Glomerular visceral epithelial cell (primary cell): ENCODE data around the gene LSS.
"Not testable (repeated sequence)": the region's sequence is repeated elsewhere in the genome, so short reads cannot be mapped to it uniquely, and the experiment has no call there.

Source experiments
- DNase-seq: peaks from one replicate; pipeline ENCODE4 v3.0.0-alpha.2; 2016; ENCODE audit errors: extremely low spot score

LSS gene

GRCh38 chr21:46205166-46205565 is 23.4 kb downstream of the LSS start:
- DNase-seq: no peak

- no peak for DNase-seq
These were observed 25.4 kb downstream of the LSS start for GRCh38 chr21:46203203-46203600.

DNA sequence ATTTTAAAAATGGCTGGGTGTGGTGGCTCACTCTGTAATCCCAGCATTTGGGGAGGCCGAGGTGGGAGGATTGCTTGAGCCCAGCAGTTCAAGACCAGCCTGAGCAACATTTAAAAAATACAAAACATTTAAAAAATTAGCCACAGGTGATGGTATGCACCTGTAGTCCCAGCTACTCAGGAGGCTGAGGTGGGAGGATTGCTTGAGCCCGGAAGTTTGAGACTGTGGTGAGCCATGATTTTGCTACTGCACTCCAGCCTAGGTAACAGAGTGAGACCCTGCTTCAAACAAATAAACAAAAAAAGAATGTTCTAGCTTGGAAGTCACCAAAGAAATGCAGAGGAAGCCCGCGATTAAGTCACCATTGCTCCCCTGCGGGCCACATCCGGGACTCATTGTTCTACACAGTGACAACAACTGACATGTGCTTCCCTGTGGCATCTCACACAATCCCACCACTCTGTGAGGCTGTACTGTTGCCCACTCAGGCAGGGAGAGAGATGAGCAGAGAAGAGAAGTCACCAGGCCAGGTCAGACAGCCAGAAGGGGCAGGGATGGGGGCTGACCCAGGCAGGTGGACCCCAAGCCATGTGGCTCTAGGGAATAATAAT is 25.9 kb downstream of the LSS start:
- no peak for DNase-seq

GRCh38 chr21:46200877-46201803 is 27.4 kb downstream of the LSS start:
- not testable (repeated sequence) for DNase-seq

DNA sequence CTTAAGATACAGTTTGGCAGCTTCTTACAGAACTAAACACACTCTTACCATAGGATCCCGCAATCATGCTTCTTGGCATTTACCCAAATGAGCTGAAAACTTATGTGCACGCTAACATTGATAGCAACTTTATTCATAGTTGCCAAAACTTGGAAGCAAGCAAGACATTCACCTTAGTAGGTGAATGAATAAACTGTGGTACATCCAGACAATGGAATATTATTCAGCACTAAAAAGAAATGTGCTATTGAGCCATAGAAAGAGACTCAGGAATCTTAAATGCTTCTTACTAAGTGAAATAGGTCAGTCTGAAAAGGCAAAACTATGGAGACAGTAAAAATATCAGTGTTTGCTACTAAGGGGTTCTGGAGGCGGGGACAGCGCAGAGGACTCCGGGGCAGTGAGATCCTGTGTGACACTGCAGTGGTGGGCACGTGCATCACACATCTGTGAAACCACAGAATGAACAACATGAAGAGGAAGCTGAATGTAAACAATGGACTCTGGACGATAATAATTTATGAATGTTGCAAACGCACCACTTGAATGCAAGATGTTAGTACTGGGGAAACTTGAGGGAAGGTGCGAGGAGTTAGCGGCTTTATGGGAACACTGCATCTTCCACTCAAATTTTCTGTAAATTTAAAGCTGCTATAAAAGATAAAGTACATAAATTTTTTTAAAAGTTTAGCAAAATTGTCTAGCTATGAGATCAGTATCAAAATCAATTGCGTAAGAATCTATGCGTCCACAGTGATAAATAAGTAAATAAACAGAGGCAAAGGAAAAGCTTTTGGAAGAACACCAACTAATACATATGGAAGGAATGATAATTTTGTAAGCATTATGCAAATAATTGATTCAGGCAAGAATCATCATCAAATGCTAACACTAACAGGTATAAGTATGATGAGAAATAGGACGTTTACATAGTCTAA is 28.9 kb downstream of the LSS start:
- no peak for DNase-seq

DNA sequence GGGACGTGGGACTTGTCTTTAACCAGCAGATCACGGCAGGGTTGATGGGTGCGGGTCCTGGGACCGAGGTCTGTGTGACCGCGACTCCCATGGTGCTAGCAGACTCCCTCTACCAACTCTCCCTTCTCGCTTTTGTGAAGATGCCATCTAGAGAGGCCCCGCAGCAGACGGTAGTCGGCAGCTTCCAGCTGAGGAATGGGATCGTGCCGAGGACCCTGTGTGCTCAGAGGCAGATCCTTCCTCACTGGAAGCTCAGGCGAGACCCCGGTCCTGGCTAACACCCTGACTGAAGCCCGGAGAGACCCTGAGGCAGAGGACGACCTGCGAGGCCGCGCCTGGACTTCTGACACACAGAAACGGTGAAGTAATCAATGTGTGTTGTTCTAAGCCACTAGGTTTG is 31.8 kb downstream of the LSS start:
- no peak for DNase-seq

GRCh38 chr21:46195595-46196195 is 32.9 kb downstream of the LSS start:
- DNase-seq: no peak

GRCh38 chr21:46194374-46195334 is 33.9 kb downstream of the LSS start:
- no peak for DNase-seq

DNA sequence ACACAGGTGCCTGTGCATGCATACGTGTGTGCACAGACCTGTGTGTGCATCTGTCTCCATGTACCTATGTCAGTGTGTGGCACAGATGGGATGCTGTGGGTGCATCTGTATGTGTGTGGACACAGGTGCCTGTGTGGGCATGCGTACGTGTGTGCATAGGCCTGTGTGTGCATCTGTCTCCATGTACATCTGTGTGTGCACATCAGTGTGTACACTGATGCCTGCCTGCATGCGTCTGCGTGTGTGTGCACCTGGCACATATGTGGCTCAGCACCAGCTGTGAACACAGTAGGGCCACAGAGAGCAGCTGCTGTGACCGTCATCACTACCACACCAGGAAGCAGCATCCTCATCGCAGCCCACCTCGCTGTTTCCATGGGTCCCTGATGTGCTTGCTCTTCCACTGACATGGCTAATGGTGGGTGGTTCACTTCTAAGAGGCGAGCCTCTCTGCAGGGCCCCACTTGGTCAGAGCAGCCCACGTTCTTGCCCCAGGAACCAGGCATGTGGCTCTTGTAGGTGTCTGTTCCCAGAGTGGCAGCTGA is 34.7 kb downstream of the LSS start:
- DNase-seq: no peak

DNA sequence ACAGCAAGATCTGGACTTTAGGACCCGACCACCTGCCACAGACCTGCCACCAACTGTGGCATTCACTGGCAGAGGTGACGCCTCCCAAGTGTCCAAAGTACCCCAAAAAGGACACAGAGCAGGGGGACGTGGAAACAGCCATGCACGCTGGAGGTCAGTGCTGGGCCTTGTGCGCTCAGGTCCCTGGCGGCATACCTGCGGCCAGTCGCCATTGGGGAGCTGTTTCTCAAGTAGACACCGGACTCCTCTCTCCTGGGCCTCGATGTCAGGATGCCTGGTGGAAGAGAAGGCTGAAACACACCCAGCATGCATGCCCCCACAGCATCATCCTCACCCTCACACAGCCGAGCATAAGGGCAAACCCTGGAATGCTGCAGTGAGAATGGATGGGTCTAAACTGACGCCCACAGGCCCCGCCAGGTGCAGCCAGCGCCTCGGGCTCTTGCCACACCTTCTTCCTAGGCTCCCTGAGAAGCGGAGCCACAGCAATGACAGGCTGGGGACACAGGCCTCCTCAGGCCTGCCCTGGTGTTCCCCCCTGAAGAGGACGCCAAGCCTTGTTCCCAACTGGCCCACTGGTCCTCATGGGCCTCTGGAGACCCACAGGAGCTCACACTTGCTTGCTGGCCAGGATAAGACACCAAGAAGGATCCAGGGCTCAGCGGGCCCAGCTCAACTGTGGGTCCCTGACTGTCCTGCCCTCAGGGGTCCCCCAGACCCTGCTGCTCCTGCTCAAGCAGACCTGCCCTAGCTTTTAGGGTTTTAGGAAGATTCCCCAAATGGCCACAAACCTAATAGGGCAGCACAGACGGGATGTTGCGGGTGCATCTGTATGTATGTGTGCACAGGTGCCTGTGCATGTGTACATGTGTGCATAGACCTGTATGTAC is 36.6 kb downstream of the LSS start:
- no peak for DNase-seq

DNA sequence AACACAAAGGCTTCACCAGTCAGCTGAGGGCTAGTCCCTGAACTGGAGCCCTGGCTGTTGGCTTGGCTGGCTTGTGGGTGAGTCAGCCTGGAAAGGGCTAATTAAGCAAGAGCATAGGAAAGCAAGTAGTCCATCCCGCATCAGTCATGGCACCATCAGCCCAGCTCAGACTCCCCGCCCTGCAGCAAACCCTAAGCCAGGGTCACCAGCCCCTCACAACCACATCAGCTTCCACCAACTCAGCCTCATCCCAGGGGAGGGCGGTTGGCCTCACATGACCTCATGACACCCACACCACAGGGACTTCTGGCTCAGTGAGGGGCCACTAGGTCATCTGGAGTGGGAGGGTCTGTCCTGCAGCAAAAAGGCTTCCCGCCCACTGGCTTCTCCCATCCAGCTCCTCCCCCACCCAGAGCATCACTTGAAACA is 37.3 kb downstream of the LSS start:
- peak; percentile 21 for DNase-seq

GRCh38 chr21:46190491-46191131 is 38.0 kb downstream of the LSS start:
- DNase-seq: no peak

GRCh38 chr21:46189959-46190490 is 38.5 kb downstream of the LSS start:
- no peak for DNase-seq

GRCh38 chr21:46189213-46189958 is 39.2 kb downstream of the LSS start:
- peak; percentile 31 for DNase-seq

DNA sequence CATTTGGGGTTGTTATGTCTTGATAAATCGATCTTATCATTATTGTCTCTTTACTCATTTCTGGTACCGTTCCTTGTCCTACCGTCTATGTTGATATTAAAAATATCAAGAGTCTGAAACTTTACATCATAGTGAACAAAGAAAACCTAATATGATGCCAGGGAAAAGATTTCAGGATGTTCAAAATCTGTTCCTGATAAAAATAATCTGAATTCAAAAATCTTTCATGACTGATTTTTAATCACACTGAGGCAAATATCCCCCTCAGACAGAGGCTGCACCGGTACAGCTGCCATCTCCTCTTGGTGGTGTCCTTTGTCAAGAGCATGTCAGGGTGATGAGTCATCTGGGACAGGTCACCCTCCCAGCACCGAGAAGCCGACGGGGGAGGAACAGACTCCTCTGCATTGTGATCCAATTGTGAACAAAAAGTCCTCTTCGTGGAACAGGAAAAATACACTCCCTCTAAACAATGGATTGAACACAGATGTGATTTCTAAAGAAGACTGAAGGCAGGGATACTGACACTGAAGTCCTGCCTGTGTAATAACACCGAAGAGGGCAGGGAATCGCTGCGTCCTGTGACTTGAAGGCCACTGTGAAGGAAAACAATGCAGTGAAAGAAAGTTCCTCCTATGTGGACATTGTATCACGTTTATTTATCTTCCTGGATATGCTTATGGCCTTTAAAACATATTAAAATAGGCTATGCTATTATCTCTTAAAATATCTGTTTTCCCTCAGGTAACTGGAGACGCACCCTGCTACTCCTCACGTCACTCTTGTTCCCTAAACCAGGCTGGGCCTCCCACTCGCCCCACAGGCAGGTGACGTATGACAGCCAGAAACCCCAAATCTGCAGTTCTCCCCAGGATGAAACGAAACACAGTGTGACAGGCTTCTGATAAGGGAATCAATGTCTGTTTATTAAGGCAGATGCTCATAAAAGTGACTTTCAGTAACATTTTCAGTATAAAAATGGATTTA is 40.1 kb downstream of the LSS start:
- peak; percentile 49 for DNase-seq

DNA sequence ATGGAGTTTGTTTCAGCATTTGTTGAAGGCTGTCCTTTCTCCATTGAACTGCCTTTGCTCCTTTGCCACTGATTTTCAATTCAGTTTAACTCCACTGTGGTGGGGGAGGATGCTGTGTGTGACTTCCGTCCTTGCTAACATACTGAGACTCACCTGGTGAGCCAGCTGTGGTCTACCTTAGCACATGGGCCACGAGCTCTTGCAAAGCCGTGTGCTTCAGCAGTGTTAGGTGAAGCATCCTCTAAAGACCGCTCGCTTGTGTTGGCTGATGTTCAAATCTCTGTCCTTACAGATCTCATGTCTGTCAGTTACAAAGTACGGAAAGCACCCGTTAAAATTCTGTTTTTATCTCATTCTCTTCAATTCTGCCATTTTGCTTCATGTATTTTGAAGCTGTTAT is 40.8 kb downstream of the LSS start:
- no peak for DNase-seq
